Renal cortex interstitium (tissue), 3 donors: Measurements from ENCODE around the gene SEC14L3. TPM values are rescaled to one million over a fixed set of nuclear protein-coding genes. Genes with fewer than 3 reads are reported as not detected.

Source experiments
- polyA plus RNA-seq, 3 donors: library from polyadenylated mRNA; unstranded; fragments of 120-200 nt; gene quantifications; one replicate each; pipeline ENCODE4 v1.2.1, GENCODE V29; 2013; ENCODE audit not compliant: insufficient read length in 3 of 3

Gene SEC14L3
- polyA plus RNA-seq, 3 donors, result 0.04 TPM; not detected in 2

Other genes with a start within 250 kb of the SEC14L3 start
- 1 to 10 TPM; 1.7 to 2.9 (median 2.3) TPM for gene LIF, start 225.3 kb downstream of the SEC14L3 start, polyA plus RNA-seq
- gene OSM, start 205.2 kb downstream of the SEC14L3 start, polyA plus RNA-seq, result under 1 TPM; 0.10 to 0.45 (median 0.37) TPM
- 10 to 100 TPM in 2 of 3 donors, 1 to 10 TPM in 1; 7.6 to 13.2 (median 13.0) TPM for gene CASTOR1, start 182.5 kb downstream of the SEC14L3 start, polyA plus RNA-seq
- gene TBC1D10A, start 145.1 kb downstream of the SEC14L3 start, polyA plus RNA-seq, result 10 to 100 TPM in 2 of 3 donors, 1 to 10 TPM in 1; 9.3 to 19.3 (median 15.9) TPM
- 100 to 1,000 TPM; 137 to 159 (median 156) TPM for gene SF3A1, start 115.1 kb downstream of the SEC14L3 start, polyA plus RNA-seq
- 10 to 100 TPM in 1 of 3 donors, 1 to 10 TPM in 2; 5.6 to 10.1 (median 6.9) TPM for gene CCDC157, start 115.0 kb downstream of the SEC14L3 start, polyA plus RNA-seq
- gene RNF215, start 84.6 kb downstream of the SEC14L3 start, polyA plus RNA-seq, result 10 to 100 TPM; 16.8 to 24.8 (median 23.7) TPM
- gene SEC14L2, start 75.0 kb downstream of the SEC14L3 start, polyA plus RNA-seq, result 10 to 100 TPM in 1 of 3 donors, 1 to 10 TPM in 2; 4.9 to 10.3 (median 6.2) TPM
- 10 to 100 TPM in 2 of 3 donors, 1 to 10 TPM in 1; 9.9 to 15.1 (median 14.8) TPM for gene MTFP1, start 46.2 kb downstream of the SEC14L3 start, polyA plus RNA-seq
- 1 to 10 TPM in 1 of 3 donors, under 1 TPM in 2; 0.70 to 1.1 (median 0.70) TPM for gene SEC14L4, start 33.7 kb upstream of the SEC14L3 start, polyA plus RNA-seq
- gene SEC14L6, start 74.7 kb upstream of the SEC14L3 start, polyA plus RNA-seq, result 10 to 100 TPM in 1 of 3 donors, 1 to 10 TPM in 2; 9.0 to 14.5 (median 9.0) TPM
- 10 to 100 TPM; 21.8 to 33.0 (median 32.0) TPM for gene GAL3ST1, start 102.6 kb upstream of the SEC14L3 start, polyA plus RNA-seq
- 10 to 100 TPM; 75.6 to 80.6 (median 77.4) TPM for gene PES1, start 119.9 kb upstream of the SEC14L3 start, polyA plus RNA-seq
- 10 to 100 TPM; 56.6 to 64.8 (median 56.7) TPM for gene TCN2, start 135.2 kb upstream of the SEC14L3 start, polyA plus RNA-seq
- 1 to 10 TPM; 1.8 to 2.0 (median 2.0) TPM for gene SLC35E4, start 163.8 kb upstream of the SEC14L3 start, polyA plus RNA-seq
- gene DUSP18, start 195.9 kb upstream of the SEC14L3 start, polyA plus RNA-seq, result 1 to 10 TPM; 6.9 to 9.6 (median 7.8) TPM
- 1 to 10 TPM; 5.5 to 7.4 (median 5.6) TPM for gene OSBP2, start 222.9 kb upstream of the SEC14L3 start, polyA plus RNA-seq